Stomach (tissue), 9 donors: ENCODE data around the gene NECAB3. TPM values are rescaled to one million over a fixed set of nuclear protein-coding genes. Genes with fewer than 3 reads are reported as not detected.

ENCODE experiments used
- DNase-seq, 2 donors: peaks; one replicate each; pipeline versions ENCODE4 v3.0.0 to v3.0.0-alpha.2; 2013 to 2019
- H3K27ac ChIP-seq, 5 donors: fragments of 200-600 bp in 4 of 5; sonication (generic) in 4 of 5; one replicate each; pipeline ENCODE4 v1.5.1; 2013 to 2019; ENCODE audit warnings: mild to moderate bottlenecking in 1 of 5, moderate library complexity in 1 of 5
- H3K27me3 ChIP-seq, 3 donors: fragments of 200-600 bp; sonication (generic); one replicate each; pipeline ENCODE4 v1.5.1; 2017 to 2019; ENCODE audit warnings: mixed run types in 1 of 3
- H3K36me3 ChIP-seq, 4 donors: fragments of 200-600 bp; sonication (generic); 1 replicate in 3 of 4; 2 replicates in 1 of 4; pipeline ENCODE4 v1.5.1; 2016 to 2019
- H3K4me1 ChIP-seq, 4 donors: fragments of 200-600 bp; sonication (generic); one replicate each; pipeline ENCODE4 v1.5.1; 2016 to 2019
- H3K4me3 ChIP-seq, 4 donors: fragments of 200-600 bp; sonication (generic) in 3 of 4; one replicate each; pipeline ENCODE4 v1.5.1; 2016 to 2019; ENCODE audit warnings: mild to moderate bottlenecking in 1 of 4
- H3K9me3 ChIP-seq, 4 donors: fragments of 200-600 bp; sonication (generic); one replicate each; pipeline ENCODE4 v1.5.1; 2016 to 2019
- CTCF ChIP-seq, 7 experiments: fragments of 450-650 bp in 4 of 7; fragments of 200-600 bp in 3 of 7; sonication (generic) in 3 of 7; IDR thresholded peaks; one replicate each; pipeline ENCODE4 v1.5.1; 2016 to 2019; ENCODE audit warnings: antibody characterized with exemption in 7 of 7, control low read depth in 2 of 7, mild to moderate bottlenecking in 1 of 7
- EP300 ChIP-seq: sonication (generic); formaldehyde crosslinking; IDR thresholded peaks from one replicate; pipeline ENCODE4 v1.6.1; 2017; ENCODE audit warnings: antibody characterized with exemption
- POLR2A ChIP-seq, 4 donors: fragments of 450-650 bp; IDR thresholded peaks; one replicate each; pipeline ENCODE4 v1.6.1; 2016; ENCODE audit warnings: antibody characterized with exemption in 4 of 4, control low read depth in 2 of 4, mild to moderate bottlenecking in 1 of 4, moderate library complexity in 1 of 4
- POLR2AphosphoS5 ChIP-seq, 3 donors: sonication (generic); formaldehyde crosslinking; IDR thresholded peaks; one replicate each; pipeline ENCODE4 v1.6.1; 2016; ENCODE audit warnings: antibody characterized with exemption in 3 of 3
- WGBS, 5 donors: extraction: QIAGEN DNeasy Blood & Tissue Kit in 3 of 5; methylation state at CpG; one replicate each; pipeline versions ENCODE4 v1.1.5 to v1.1.7; 2013 to 2018; 5-methylcytosine and 5-hydroxymethylcytosine counted together
- intact Hi-C: fragments of 100-400 bp; cut with DNase I; formaldehyde crosslinking; loops from one replicate; pipeline ENCODE4 v1.15.1; 2023; ENCODE audit warnings: low total_unique reads
- polyA plus RNA-seq, 3 donors: library from polyadenylated mRNA; stranded (reverse); fragments of 200-250 nt; gene quantifications; one replicate each; pipeline ENCODE4 v1.2.3, GENCODE V29; 2013
- total RNA-seq, 5 donors: library from RNA; depleted of rRNA; stranded (reverse); fragments of >200 nt; gene quantifications; one replicate each; pipeline versions ENCODE4 v1.1.0 to v1.2.3, GENCODE V29; 2014 to 2016
- donor health status: healthy with polysubstance abuse.
- donor health status: Bipolar disorder and iron deficiency.
- donor health status: healthy.

Gene NECAB3
- total and polyA plus RNA-seq, 8 donors: 28.1 to 335 (median 68.9) TPM

GRCh38 chr20:33663161-33664084 lies 10.8 kb downstream of the NECAB3 start:
- Histone ChIP-seq H3K27me3 (no peaks in the 10 kb centered on the region), H3K4me1 (peaks cover 27 to 58% (median 52%) of the 10 kb centered on the region in 4 donors), H3K36me3 (peaks cover 21 to 25% (median 22%) of the 10 kb centered on the region in 4 donors), H3K4me3 (peak overlapping the region; percentile 68 to 90 (median 77)), H3K27ac (peak overlapping the region; percentile 87 to 96 (median 93)), H3K9me3 (no peaks in the 10 kb centered on the region)
- WGBS, 5 donors: 0 to 3% (median 1%) methylated on average over 22 to 84 of the region's 84 CpGs
- intact Hi-C loops: no loop called here
- peak; percentile 86 to 96 for DNase-seq
- TF ChIP-seq POLR2AphosphoS5 (IDR thresholded peaks at IDR 0.05) (peak in 2 of 3 donors; percentile 25 to 88), POLR2A (IDR thresholded peaks at IDR 0.05) (peak in 1 of 4 donors; percentile 14), EP300 (no peak), CTCF (IDR thresholded peaks at IDR 0.05) (no peak)

GRCh38 chr20:33662172-33662571 lies 12.1 kb downstream of the NECAB3 start, which contains the start of gene C20orf144:
Gene C20orf144 (plus strand): TSS chr20:33662327. CDS start chr20:33662346, 19 bp downstream.
- H3K36me3 ChIP-seq: peaks cover 27 to 35% (median 33%) of the 10 kb centered on the region in 4 donors
- TF ChIP-seq EP300 (no peak), POLR2AphosphoS5 (IDR thresholded peaks at IDR 0.05) (no peak), POLR2A (IDR thresholded peaks at IDR 0.05) (no peak)
- peaks cover 20 to 46% (median 40%) of the 10 kb centered on the region in 4 donors for H3K4me1 ChIP-seq
- intact Hi-C loops: no loop called here
- peak in 1 of 2 donors; percentile 12 for DNase-seq
- H3K9me3 ChIP-seq: no peaks in the 10 kb centered on the region
- H3K27ac ChIP-seq: peak within 1 kb of the TSS; percentile 87 to 96 (median 93)
- WGBS, 5 donors: 90 to 96% (median 95%) methylated on average over 8 to 10 of the region's 10 CpGs
- H3K4me3 ChIP-seq: peak within 1 kb of the TSS; percentile 68 to 90 (median 77)
- H3K27me3 ChIP-seq: no peaks in the 10 kb centered on the region

GRCh38 chr20:33660685-33661058 lies 13.6 kb downstream of the NECAB3 start:
- Histone ChIP-seq H3K4me3 (no peak overlapping the region), H3K27ac (no peak overlapping the region), H3K36me3 (peaks cover 27 to 48% (median 42%) of the 10 kb centered on the region in 4 donors), H3K9me3 (no peaks in the 10 kb centered on the region), H3K27me3 (no peaks in the 10 kb centered on the region), H3K4me1 (peaks cover 9 to 34% (median 27%) of the 10 kb centered on the region in 4 donors)
- WGBS, 5 donors: 76 to 92% (median 88%) methylated on average over 7 of the region's 7 CpGs
- intact Hi-C loops: no loop called here
- no peak for DNase-seq
- TF ChIP-seq CTCF (IDR thresholded peaks at IDR 0.05) (no peak), EP300 (no peak), POLR2A (IDR thresholded peaks at IDR 0.05) (no peak), POLR2AphosphoS5 (IDR thresholded peaks at IDR 0.05) (no peak)

GRCh38 chr20:33660035-33660684 lies 14.1 kb downstream of the NECAB3 start:
- no peaks in the 10 kb centered on the region for H3K27me3 ChIP-seq
- intact Hi-C loops: no loop called here
- no peak overlapping the region for H3K4me3 ChIP-seq
- 89 to 95% (median 94%) methylated on average over 15 to 21 of the region's 21 CpGs for WGBS, 5 donors
- no peak for DNase-seq
- no peak for TF ChIP-seq POLR2AphosphoS5 (IDR thresholded peaks at IDR 0.05)
- no peak for TF ChIP-seq EP300
- no peak for TF ChIP-seq POLR2A (IDR thresholded peaks at IDR 0.05)
- no peak for TF ChIP-seq CTCF (IDR thresholded peaks at IDR 0.05)
- no peak overlapping the region for H3K27ac ChIP-seq
- peaks cover 11 to 33% (median 28%) of the 10 kb centered on the region in 4 donors for H3K4me1 ChIP-seq
- no peaks in the 10 kb centered on the region for H3K9me3 ChIP-seq
- H3K36me3 ChIP-seq: peaks cover 27 to 48% (median 42%) of the 10 kb centered on the region in 4 donors
